ENCODE measurements around the gene TXNL4B.

- TF ChIP-seq, protein P1, sequence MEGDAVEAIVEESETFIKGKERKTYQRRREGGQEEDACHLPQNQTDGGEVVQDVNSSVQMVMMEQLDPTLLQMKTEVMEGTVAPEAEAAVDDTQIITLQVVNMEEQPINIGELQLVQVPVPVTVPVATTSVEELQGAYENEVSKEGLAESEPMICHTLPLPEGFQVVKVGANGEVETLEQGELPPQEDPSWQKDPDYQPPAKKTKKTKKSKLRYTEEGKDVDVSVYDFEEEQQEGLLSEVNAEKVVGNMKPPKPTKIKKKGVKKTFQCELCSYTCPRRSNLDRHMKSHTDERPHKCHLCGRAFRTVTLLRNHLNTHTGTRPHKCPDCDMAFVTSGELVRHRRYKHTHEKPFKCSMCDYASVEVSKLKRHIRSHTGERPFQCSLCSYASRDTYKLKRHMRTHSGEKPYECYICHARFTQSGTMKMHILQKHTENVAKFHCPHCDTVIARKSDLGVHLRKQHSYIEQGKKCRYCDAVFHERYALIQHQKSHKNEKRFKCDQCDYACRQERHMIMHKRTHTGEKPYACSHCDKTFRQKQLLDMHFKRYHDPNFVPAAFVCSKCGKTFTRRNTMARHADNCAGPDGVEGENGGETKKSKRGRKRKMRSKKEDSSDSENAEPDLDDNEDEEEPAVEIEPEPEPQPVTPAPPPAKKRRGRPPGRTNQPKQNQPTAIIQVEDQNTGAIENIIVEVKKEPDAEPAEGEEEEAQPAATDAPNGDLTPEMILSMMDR (conservative IDR thresholded peaks at IDR 0.05): no peak
- TF ChIP-seq ZFX (IDR thresholded peaks at IDR 0.05): no peak
Measured at GRCh38 chr16:72050769-72051464, 42.5 kb downstream of the TXNL4B start.

All from C4-2B (cell line).